Stomach (tissue), 4 donors: ENCODE measurements around the gene MCTP2.

ENCODE experiments used
- CTCF ChIP-seq, 7 experiments: fragments of 450-650 bp in 4 of 7; fragments of 200-600 bp in 3 of 7; sonication (generic) in 3 of 7; IDR thresholded peaks; one replicate each; pipeline ENCODE4 v1.5.1; 2016 to 2019; ENCODE audit warnings: antibody characterized with exemption in 7 of 7, control low read depth in 2 of 7, mild to moderate bottlenecking in 1 of 7
- POLR2AphosphoS5 ChIP-seq, 3 donors: sonication (generic); formaldehyde crosslinking; IDR thresholded peaks; one replicate each; pipeline ENCODE4 v1.6.1; 2016; ENCODE audit warnings: antibody characterized with exemption in 3 of 3

DNA sequence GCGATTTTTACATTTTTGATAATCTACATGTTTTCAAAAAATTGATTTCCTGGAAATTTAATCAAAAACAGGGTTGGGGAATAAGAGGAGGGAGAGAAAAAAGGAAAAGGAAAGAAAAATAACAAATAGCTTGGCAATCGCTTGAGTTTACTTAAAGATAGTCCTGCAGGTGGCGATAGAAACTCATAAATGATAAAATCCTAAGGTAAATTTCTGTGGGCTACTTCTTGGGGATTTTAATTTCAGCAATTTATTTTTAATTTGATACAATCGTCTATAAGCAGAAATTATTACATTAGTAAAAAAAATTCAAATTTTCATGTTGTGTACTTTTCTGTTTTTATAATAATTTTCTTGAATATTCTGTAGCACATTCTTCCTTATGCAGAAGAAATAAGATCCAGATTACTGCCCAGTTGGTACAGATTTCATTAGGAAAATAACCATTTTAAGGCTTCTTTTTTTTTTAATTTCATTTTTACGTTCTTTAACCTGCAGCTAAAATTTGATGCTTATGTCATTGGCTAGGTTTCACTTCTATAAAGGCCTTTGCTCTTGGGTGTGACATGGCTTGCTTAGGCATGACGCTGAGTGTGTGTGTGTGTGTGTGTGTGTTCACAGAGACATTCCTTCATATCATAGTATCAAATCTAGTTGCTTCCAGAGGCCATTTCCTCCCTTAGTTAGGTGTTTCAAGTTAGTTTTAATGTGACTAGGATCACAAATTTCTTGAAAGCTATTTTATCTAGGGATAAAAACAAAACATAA, 181.8 kb downstream of the MCTP2 start:
- no peak for TF ChIP-seq POLR2AphosphoS5 (IDR thresholded peaks at IDR 0.05)
- TF ChIP-seq CTCF (IDR thresholded peaks at IDR 0.05), result no peak
